Amniotic epithelial cell (primary cell): Measurements from ENCODE around the gene SMAD3.
A peak's percentile ranks its signal among the peaks of the same experiment; 100 is the strongest.

ENCODE experiments used
- DNase-seq: peaks from one replicate; pipeline ENCODE4 v3.0.0-alpha.2; 2010; ENCODE audit warnings: low read depth

The SMAD3 gene

DNA sequence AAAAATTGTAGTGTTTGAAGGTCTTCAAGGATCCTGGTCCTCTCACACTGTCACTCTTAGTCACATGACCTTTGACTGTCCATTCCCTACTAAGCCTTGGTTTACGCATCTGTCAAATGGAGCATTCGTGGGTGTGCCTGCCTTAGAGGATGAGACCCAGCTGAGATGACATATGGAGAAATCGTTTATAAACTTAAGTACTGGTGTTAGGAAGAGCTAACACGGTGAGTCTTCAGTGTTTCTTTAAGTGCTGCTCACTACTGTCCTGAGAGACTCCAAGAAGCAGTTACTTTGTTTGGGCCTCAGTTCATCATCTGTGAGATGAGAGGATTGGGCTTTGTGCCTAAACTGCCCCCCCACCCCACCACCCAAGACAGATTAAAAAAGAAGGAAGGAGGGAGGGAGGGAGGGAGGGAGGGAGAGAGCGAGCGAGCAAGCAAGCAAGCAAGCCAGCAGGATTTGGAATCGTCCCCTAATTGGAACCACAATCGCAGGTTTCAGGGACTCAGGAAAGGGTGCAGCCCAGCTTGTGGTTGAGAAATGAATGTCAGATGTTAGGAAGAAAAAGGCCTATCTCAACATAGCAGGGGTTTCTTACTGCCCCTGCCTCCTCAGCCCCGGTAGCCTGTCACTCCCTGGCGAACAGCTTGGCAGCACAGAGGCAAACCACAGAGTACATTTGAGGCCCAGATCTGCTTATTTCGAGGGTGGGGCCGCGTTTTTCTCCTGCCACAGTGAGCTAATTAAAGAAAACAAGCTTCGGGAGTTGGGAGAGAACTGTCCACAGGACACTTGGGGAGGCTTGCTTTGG is 32.7 kb downstream of the SMAD3 start:
- peak; percentile 93 for DNase-seq

DNA sequence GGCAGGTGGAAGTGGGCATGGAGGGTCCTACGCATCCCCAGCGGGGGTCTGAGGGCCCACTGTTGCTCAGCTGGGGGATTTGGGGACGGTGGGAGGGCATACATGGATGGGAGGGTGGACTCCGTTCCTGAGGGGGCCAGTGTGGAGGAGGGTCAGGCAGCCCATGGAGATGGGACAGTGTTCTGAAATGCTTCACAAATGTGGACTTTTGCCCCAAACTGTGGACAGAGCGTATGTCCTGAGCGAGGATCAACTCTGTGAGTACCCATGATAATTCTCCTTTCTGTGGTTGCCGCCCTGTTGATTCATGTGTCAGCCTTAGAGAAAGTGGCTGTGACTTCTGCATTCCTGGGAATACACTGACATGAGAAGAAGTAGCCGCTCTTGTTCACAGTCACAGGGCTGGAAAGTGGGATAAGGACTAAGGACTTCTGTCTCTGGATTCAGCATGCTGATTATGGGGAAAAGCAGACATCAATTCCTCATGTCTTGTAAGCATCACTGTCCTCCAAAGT is 33.4 kb downstream of the SMAD3 start:
- peak; percentile 24 for DNase-seq

DNA sequence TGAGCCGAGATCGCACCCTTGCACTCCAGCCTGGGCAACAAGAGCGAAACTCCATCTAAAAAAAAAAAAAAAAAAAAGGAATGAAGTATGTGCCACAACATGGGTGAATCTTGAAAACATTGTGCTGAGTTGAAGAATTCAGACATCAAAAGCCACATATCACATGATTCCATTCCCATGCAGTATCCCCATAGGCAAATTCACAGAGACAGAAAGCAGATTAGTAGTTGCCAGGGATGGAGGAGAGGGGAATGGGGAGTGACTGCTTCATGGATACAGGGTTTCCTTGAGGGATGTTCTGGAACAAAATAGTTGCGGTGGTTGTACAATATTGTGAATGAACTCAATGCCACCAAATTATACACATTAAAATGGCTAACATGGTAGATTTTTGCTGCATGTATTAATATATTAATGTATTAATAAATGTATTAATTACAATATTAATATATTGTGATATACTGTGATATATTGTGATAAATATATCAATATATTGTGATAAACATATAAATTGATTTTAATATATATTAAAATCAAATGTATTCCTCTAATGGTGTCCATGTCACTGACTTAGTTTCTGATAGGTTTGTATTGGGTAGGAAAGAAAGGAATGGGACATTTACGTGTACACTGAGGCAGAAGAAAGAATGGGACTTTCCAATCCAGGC is 34.9 kb downstream of the SMAD3 start:
- DNase-seq = peak; percentile 57

- no peak for DNase-seq
Observed at GRCh38 chr15:67100801-67101581, 35.6 kb downstream of the SMAD3 start.

DNA sequence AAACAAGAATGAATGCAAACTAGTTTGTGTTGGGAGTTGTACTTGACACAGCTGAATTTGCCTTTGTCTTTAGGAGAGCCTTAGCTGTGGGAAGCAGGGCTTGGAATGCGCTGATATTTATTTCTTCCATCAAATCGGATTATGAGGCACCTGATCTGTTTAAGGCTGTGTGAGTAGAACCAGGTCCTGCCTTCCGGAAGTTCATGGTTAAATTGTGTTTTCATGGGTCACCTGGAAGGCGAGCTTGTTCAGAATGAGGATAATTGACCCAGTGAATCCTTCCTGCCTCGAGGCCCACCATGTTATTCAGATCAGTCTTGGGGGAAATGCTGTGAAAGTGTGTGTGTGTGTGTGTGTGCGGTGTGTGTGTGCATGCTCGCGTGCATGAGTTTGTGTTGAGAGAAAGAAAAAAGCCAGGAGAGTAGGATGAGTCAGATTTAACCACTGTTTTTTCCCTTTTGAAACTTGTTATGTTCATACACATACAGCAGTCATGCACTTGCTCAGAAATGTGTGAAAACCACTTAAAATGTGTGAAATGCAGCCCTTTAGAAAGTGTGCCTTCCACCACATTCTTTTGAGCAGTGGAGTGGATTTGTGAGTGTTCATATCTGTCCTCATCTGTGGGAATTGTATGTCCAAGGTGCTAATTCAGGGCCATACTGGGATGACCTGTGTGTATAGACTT is 36.7 kb downstream of the SMAD3 start:
- peak; percentile 93 for DNase-seq

- no peak for DNase-seq
Observed at GRCh38 chr15:67102599-67102929, 37.2 kb downstream of the SMAD3 start.

- no peak for DNase-seq
Observed at GRCh38 chr15:67103021-67103420, 37.6 kb downstream of the SMAD3 start.

DNA sequence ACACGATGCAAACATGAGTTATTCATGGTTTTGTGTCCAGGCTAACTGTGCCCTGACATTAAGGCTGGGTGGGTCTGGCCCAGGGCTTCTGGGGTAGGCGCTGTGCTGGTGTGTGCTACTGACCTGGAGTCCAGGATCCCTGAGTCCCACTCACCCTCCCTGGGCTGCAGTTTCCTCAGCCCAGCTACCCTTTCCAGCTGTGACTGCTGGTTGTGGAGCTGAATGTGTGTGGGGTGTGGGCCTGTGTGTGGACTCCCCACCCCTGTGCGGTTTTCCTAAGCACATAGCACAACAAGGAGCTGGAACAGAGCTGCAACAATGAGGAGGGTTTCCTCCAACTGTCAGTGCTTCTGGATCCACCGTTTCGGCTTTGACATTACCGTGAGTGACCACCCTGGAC is 38.0 kb downstream of the SMAD3 start:
- peak; percentile 56 for DNase-seq

- DNase-seq = no peak
Observed at GRCh38 chr15:67103869-67104268, 38.5 kb downstream of the SMAD3 start.

- DNase-seq = no peak
Observed at GRCh38 chr15:67104510-67104909, 39.1 kb downstream of the SMAD3 start.

DNA sequence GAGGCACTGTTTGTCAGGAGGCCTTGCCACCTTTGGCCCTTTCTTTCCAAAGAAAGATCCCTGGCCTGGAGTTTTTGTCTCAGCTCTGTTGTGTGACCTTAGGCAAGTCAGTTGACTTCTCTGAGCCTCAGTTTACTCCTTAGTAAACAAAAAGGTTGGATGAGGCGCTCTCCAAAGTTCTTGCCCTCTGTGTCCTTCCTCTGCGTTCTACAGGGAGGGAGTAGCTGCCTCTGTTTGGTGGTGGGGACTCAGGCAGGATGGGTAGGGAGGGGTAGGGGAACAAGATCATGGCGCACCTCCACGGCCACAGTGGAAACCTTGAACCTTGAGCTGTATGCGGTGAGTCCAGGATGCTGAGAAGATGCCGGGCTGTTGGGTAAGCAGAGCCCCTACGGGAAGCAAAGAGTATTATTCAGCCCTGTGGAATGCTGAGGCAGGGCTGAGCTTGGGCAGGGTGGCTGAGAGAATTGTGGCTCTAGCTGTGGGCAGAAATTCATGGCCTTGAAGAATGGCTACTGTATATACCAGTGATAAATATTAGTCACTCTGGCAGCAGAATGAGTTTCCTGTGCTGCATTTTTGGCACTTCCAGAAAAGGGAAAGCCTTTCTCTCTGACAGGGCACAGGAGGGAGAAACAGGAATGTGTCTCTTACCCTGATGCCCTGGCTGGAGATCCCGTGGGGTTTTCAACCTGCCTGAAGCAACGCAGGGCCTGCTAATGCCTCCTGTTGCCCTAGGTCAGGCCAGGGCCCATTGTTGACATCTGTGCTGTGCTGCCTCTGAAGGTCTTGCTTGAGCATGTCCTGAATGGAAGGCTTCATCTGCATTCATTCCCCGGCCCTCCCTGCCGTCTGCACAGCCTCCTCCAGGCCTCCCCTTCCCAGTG is 39.9 kb downstream of the SMAD3 start:
- peak; percentile 99 for DNase-seq

DNA sequence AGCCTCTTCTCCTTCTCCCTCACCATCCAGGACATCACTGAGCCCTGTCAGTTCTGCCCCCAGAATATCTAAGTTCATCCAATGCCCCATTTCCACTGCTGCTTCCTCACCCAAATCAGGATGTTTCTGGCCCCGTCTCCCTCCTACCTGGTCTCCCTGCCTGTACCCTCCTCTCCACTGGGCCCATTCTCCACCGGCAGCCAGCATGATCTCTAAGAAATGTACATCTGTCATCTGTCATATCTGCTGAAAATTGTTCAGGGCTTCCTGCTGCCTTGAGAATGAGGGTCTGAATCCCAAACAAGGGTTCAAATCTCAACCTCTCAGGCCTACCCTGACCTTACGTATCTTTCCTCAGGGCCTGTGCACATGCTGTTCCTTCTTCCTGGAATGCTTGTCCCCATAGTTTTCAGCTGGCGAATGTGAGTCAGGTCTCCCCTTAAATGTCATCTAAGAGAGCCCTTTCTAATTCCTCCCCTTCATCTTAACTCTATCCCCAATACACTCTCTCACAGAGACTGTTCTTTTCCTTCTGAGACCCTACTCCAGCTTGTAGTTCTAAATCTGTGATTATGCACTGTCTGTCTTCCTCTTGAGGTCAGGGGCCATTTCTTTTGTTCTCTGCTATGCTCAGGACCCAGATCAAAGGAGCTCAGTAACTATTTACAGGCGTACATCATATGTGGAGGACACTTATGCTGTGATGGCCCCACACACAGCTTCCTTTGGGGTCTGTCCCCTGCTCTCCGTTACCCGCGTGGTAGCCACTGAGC is 40.8 kb downstream of the SMAD3 start:
- DNase-seq = no peak

DNA sequence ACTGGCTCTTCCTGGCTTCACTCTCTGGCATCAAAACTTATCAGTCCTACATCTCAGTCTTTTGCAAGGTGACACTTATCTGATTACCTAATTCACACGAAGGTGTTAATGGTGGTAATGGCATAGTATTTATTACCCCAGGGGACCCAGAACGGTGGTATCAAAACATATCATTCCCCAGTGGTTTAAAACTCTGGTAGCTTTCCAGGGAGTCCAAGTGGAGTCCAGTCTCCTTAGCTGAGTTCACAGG is 41.3 kb downstream of the SMAD3 start:
- DNase-seq = no peak

GRCh38 chr15:67107014-67107812 is 41.8 kb downstream of the SMAD3 start:
- peak; percentile 100 for DNase-seq

DNA sequence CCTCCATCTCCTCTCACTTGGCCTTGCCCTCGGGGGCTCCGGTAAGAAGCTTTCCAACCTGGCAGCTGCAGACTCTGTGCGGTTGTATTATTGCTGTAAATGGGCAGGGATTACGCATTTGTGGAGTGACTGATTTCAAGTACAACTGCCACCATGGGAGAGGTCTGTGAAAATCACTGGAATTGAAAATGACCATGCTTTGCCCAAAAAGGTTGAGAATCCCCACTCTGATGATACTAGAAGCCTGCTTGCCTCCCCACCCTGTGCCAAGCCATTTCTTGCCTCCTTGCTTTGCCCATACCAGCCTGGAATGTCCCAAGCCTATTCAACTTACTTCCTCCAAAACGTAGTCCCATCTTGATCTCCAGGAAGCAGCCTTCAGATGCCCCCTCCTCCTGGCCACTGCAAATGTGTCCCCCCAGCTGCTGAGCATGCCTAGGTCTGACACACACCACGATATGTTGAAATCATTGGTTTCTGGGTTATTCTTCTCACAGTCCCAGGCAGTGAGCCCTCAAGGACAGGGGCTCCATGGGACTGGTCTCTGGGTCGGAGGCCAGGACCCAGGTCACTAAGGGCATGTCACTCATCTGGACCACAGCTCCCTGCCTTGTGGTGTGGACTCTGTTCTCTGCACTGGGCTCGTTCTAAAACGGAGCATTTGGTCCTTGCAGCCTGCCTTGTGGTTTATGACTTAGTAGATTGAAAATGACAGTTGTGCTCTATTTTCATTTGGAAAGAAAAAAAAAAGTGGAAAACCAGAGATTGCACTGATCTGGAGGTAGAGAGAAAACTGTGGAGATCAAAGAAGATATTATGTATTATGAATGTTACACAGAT is 42.9 kb downstream of the SMAD3 start:
- peak; percentile 70 for DNase-seq

DNA sequence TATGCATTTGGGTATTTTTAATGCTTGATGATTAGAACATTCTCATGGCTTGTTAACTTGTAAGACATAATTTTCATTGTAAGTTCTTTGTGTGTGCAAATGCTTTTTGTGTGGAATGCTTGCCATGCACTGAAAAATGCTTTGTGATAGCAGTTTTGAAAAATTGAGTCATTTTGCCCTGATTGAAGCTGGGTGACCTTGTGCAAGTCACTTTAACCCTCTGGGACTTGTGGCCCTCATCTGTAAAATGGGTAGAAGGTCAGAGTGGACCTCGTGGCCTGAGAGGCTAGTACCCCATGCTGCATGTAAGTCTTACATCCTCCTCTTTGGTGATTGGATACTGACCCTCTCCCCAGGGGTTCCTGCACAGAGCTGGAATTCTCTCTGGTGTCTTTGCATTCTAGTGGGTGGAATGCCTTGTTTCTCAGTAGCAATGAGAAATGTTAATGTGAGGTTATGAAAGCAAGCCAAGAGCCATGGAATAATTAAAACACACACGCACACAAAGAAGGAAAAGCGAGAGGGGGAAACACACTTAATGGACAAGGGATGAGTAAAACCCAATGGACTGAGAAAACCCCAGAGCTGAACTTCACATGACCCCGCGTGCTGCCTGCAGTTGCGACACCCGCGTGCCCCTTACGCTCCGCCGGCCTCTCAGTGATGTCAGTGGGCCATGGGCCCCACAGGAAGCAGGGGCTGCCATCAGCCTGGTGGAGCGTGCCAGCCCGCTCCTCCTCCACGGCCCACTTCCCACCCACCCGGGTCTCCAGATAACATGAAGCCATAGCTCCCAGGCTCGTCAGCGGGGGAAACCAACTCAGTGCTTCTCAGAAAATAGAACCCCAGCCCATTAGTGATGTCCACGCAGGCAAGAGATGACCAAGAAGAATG is 44.0 kb downstream of the SMAD3 start:
- peak; percentile 99 for DNase-seq

DNA sequence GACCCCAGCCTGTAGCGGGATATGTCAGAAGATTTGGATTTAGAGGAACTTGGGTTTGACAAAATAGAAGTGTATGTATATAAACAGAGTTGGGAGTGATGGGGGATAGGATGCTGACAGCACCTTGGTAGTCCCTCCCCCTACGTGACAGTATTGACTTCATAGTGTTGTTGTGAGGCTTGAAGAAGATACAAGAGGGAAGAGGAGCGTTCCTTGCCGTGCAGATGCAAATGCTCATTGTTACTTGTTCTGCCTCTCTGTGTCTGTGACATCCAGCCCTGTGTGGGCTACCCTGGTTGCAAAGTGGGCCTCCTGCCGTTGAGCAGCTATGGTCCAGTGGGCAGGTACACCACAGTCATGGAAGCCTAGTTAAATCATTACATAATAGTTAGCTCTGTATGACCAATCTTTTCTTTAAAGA is 45.0 kb downstream of the SMAD3 start:
- peak; percentile 29 for DNase-seq
